Measurements from ENCODE around the gene POGK. TPM values are rescaled to one million over a fixed set of nuclear protein-coding genes. Genes with fewer than 3 reads are reported as not detected.

The POGK gene, protein sequence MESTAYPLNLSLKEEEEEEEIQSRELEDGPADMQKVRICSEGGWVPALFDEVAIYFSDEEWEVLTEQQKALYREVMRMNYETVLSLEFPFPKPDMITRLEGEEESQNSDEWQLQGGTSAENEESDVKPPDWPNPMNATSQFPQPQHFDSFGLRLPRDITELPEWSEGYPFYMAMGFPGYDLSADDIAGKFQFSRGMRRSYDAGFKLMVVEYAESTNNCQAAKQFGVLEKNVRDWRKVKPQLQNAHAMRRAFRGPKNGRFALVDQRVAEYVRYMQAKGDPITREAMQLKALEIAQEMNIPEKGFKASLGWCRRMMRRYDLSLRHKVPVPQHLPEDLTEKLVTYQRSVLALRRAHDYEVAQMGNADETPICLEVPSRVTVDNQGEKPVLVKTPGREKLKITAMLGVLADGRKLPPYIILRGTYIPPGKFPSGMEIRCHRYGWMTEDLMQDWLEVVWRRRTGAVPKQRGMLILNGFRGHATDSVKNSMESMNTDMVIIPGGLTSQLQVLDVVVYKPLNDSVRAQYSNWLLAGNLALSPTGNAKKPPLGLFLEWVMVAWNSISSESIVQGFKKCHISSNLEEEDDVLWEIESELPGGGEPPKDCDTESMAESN
- 27.6 and 31.1 TPM in 2 replicates for total RNA-seq

GRCh38 chr1:166838766-166839599 lies at the start of gene POGK:
POGK (plus strand) TSS chr1:166839475; CDS start chr1:166840957, 1,482 bp downstream.

DNA sequence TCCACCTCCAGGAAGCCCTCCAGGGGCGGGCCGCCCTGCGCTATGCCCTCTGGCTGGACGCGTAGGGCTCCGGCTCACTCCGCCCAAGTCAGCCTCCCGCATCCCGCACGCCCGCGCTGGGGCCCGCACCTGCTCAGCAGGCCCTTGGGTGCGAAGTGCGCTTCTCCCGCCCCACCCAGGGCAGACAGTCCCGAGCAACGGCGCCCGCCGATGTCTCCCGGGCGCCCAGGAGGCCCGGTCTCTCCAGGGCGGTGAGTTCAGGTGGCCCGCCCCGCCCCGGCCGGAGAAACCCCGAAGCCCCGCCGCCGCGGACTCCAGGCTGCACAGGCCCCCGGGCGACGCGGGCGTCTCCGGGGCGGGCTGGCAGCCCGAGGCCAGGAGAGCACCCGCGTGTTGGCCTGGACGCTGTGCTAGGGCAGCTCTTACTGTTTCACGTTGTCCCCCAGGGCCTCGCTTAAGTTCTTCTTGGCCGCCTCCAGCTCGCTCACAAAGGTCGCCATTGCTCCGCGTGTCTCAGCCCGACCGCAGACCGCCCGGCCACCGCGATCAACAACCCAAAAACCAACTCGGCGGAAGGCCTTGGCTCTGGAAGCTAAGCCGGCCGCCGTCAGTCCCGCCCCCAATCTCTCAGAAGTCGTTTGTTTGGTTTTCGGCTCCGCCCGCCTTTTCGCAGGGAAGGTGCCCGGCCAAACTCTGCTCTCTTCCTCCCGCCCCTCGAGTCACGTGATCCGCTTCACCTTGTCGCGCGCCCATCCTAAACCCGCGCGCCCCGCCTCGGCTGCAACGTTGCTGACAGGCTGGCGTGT lies 36.7 kb downstream of the POGK start, which contains the start of gene TADA1:
Gene TADA1 (minus strand): TSS at position 531 of the 806 bp plus-strand sequence. CDS start 31 bp downstream, at position 500.

Other genes starting within 250 kb of the POGK start
- gene TADA1, start 36.8 kb downstream of the POGK start, total RNA-seq: 12.4 and 15.3 TPM in 2 replicates
- under 0.01 and 0.11 TPM in 2 replicates for gene ILDR2, start 136.1 kb downstream of the POGK start, total RNA-seq
- gene MAEL, start 149.8 kb downstream of the POGK start, total RNA-seq: not detected in 2 replicates